C4-2B (cell line): Measurements from ENCODE around the gene PAQR9.

Experiments
- H3K27ac ChIP-seq: fragments of 450-650 bp; 2 replicates; pipeline ENCODE4 v1.5.1; 2017
- CTCF ChIP-seq: fragments of 450-650 bp; conservative IDR thresholded peaks from 2 replicates; pipeline ENCODE4 v1.5.1; 2017; ENCODE audit warnings: mild to moderate bottlenecking
- ZFX ChIP-seq: fragments of 450-650 bp; IDR thresholded peaks from 2 replicates; pipeline ENCODE4 v1.6.1; 2017

Gene PAQR9

DNA sequence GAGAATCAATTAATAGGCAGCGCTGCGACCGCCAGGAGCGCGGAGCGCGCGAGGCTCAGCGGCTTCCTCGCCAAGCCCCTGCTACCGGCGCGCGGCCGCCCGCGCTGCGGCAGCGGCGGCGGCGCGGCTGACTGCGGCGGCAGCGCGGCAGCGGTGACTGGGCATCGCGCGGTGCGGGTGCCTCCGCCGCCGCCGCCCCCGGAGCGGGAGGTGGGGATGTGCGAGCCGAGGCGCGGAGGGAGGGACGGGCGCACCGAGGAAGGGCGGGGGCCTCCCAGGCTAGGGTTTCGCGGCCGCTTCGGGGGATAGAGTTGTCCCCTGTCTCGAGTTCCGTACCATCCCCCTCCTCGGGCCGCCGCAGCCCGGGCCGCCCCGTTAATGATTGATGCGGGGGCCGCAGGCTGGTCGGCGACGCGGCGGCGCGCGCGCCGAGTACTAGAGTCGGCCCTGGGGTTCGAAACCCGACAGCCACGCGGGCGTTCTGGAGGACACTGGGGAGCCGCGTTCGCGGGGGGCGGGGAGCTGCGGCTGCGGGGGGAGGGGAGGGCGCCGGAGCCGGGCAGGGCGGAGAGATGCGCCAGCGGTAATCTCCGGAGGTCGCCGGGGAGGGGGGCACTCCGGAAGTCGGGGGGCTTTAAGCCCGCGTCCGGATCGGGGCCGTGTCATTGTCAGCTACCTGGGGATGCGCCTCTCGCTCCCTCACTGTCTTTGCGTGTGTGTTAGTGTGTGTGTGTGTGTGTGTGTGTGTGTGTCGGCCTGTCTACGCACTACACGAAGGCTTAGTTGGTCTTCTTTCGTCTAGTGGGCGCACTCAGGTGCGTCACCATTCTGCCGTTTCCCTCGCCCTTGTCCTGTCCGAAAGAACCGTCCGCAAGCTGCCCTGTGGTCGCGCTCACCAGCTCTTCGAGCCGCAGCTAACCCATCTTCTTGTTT, at the start of gene PAQR9:
PAQR9 (minus strand) TSS at position 159 of the 933 bp plus-strand sequence. CDS start 338 bp downstream, outside the sequence.
- no peak for TF ChIP-seq ZFX
- TF ChIP-seq CTCF: no peak
- H3K27ac ChIP-seq: no peak within 1 kb of the TSS

- no peak overlapping the region for H3K27ac ChIP-seq
- TF ChIP-seq CTCF (no peak), ZFX (no peak)
Observed at GRCh38 chr3:143011705-143012104, 48.2 kb upstream of the PAQR9 start.

- TF ChIP-seq ZFX: no peak
- TF ChIP-seq CTCF: no peak
- no peak overlapping the region for H3K27ac ChIP-seq
Observed at GRCh38 chr3:143010024-143010423, 46.5 kb upstream of the PAQR9 start.

- no peak overlapping the region for H3K27ac ChIP-seq
- TF ChIP-seq CTCF (no peak), ZFX (no peak)
Observed at GRCh38 chr3:143004823-143005222, 41.3 kb upstream of the PAQR9 start.

DNA sequence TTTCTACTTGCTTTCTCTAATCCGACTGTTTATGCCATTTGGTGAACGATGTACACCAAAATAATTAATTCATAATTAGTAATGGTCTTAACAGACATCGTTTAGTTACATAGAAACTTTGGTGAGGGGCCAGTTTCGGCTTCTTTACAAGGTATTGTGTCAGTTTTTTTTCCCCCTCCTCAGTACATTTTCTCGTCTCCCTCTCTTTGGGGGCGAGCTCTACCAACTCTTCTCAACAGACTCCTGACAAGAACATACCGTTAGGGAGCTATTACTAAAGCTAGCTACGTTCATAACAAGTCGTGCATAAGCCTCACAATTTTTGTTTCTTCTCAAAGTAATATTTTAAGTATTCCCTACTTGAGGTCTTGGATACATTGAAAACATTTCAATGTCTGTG, 39.3 kb upstream of the PAQR9 start:
- H3K27ac ChIP-seq: no peak overlapping the region
- TF ChIP-seq CTCF: no peak
- TF ChIP-seq ZFX: no peak

DNA sequence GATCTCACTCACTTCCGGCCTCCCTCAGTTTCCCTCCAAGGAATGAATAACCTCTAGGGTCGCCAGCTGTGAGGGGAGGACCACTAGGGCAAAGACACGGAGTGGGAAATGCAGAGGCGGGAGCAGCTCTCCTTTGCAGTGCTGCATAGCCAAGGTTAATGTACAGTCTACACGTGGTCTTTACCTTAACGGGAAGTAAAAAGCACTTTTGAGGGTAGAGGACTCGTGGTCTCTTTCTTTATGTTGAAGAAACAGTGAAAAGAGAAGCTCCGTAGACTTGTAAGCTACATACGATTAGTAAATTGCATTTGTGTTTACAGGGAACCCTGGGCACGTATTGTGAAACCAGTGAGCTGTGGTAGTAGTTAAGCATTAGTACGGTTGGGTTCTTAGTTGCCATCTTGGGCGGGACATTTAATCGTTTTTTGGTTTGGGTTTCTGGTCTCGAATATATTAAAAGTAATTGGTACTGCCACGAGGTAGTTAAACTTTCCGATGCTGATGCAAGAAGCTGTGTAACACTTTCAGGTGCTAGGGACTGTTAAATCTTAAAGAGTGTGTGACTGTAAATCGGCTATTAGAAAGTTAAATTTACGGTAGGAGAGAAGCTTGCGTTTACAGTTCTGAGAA, 38.7 kb upstream of the PAQR9 start:
- TF ChIP-seq ZFX (no peak), CTCF (no peak)
- peak overlapping the region; percentile 83 for H3K27ac ChIP-seq
